AG09319 (cell line): ENCODE results near the gene TSPAN18.

ENCODE experiments used
- DNase-seq: peaks from one replicate; pipeline ENCODE4 v3.0.0-alpha.2; 2010; ENCODE audit warnings: low read depth; ENCODE audit errors: extremely low read depth
- TF ChIP-seq, protein P1 (sequence below): IDR thresholded peaks from 2 replicates; pipeline ENCODE4 v1.5.1; 2011; ENCODE audit warnings: low read depth, mild to moderate bottlenecking, inconsistent platforms, low read length, moderate library complexity

The TSPAN18 gene

DNA sequence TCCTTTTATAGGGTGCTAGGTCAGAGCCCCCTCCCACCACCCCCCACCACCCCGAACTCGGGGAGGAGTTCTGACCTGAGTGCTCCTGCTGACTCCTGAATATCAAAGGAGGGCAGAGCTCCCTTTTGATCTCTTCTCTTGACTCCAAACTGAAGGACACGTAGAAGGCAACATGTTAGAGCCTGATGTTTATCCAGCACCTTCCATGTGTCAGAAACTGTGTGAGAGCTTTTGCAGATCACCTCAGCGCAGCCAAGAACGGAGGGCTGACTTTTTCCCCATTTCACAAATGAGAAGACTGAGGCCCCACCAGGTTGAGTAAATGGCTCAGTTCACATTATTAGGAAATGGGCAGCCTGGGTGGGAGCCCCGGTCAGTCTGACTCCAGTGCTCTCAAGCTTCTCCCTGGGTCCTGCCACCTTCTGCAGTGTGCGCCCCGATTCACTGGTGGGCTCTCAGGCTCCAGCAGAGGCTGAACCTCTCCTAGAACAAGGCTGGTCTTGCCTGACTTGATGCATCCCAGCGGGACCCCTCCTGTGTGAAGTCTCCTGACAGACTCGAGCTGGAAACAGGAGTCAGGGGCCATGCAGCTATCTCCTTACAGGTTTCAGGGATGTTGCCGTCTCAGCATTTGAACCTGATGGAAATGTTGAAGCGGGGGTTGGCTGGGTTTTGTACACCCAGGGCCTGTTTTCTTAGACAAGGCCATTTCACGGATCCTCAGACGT lies 98.5 kb downstream of the TSPAN18 start:
- TF ChIP-seq, protein P1, sequence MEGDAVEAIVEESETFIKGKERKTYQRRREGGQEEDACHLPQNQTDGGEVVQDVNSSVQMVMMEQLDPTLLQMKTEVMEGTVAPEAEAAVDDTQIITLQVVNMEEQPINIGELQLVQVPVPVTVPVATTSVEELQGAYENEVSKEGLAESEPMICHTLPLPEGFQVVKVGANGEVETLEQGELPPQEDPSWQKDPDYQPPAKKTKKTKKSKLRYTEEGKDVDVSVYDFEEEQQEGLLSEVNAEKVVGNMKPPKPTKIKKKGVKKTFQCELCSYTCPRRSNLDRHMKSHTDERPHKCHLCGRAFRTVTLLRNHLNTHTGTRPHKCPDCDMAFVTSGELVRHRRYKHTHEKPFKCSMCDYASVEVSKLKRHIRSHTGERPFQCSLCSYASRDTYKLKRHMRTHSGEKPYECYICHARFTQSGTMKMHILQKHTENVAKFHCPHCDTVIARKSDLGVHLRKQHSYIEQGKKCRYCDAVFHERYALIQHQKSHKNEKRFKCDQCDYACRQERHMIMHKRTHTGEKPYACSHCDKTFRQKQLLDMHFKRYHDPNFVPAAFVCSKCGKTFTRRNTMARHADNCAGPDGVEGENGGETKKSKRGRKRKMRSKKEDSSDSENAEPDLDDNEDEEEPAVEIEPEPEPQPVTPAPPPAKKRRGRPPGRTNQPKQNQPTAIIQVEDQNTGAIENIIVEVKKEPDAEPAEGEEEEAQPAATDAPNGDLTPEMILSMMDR, result no peak
- no peak for DNase-seq

DNA sequence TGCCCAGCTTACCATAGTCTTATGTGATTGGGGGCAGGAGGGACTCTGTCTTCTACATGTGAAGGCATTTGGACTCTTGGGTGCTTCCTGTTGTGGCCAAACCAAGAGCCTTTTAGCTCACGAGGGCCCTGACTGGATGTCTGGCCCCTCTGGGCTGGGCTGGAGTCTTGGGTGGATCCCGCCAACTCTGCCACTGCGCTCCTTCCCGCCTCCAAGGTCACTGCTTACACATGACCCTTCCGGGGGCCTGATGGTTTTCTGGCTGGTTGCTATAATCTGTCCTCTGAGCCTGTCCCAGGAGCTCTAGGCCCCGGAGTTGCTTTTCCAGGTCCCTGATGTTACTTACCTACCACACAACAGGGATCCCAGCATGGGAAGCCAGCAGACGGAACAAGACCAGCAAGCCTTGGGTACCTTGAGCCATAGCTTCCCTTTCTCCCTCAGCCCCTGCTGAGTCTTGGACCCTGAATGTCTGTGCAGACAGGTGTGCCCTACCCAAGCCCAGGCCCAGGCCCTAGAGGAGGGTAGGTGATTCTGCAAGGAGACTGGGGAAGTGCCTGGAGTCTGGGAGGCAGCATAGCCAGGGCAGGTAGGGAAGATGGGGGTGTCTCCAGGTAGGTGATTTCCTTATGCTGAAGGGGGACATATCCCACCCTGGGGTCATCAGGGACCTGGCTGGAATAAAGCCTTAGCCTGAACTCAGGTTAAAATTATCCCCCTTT lies 100.3 kb downstream of the TSPAN18 start:
- TF ChIP-seq, protein P1, result no peak
- no peak for DNase-seq

DNA sequence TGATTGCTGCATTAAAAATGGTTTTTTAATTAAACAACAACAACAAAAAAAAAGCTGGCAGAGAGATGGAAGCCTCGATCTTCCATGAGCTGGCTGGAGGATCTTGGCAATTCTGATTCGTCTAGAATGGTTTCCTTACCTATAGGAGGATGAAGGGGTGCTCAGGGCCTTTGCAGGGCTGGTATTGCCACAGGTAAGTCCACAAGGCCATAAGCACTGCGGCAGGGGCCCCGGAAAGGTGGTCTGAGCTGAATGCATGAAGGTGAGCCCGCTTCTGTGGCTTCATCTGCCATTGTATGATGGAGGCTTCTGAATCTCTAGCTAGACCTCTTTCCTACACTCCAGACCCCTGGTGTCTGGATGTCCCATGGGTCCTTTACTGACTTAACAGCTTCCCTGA lies 101.5 kb downstream of the TSPAN18 start:
- TF ChIP-seq, protein P1, result no peak
- no peak for DNase-seq

DNA sequence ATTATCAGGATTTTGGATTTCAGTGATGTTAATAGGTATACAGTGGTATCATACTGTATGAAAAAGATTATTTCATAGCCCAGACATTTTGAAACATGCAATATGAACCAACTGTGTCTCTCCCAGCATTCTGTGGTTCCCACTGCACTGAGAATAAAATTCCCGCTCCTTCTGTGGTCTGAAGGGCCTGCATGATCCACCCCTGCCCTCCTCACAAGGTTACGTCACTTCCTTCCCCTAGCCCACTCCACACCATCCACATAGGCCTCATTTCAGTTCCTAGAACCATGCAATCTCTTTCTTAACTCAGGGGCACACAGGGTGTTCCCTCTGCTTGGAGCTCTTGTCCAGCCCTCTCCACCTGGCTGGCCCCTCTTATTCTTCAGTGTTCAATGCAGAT lies 103.1 kb downstream of the TSPAN18 start:
- DNase-seq, result no peak
- TF ChIP-seq, protein P1, result no peak

DNA sequence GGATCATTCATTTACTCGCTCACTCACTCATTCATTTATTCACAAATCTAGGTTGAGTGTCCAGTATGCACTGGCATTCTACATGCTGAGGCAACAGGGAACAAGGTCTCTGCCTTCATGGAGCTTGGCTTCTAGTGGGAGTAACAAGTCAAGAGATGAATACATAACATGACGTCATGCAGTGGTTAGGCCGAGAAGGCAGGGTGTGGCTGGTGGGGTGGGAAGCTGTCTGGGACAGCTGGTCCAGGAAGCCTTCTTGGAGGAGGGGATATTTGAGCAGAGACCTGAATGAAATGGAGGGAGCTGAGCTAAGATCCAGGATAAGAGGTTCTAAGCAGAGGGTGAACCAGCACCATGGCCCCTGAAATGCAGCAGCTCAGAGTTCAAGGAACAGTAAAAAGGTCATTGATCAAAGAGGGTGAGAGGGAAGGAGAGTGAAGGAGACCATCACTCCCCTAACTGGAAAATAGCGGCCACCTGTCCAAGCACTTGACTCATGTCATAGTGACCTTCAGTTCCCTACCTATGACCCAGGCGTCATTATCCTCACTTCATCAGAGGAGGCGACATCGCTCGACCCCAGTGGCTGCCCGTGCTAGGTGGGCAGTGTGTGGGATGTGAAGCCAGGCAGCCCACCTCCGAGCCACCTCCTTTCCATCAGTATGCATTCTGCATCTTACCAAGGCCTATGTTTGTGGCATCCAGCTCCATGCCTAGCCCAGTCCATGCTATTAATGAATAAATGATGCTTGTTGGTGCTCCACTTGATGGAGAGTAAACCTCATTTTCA lies 105.0 kb downstream of the TSPAN18 start:
- TF ChIP-seq, protein P1, result no peak
- DNase-seq, result no peak

DNA sequence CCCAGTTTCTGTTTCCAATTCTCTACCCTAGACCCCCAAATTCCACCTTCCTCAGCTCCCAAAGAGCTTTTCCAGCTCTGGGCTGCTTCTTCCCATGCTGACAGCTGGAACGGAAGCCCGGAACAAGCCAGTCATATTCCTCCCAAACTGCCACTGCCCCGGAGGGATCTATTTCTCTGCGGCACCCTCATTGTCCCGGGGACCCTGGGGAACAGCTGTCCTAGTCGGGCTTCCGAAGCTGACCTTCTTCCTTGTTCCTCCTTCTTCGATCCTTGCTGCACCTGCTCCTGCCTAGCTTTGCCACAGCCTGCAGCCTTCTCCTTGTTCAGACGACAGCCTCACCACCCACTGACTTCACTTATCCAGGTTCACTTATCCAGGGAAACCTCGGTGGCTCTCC lies 105.7 kb downstream of the TSPAN18 start:
- DNase-seq, result no peak
- TF ChIP-seq, protein P1, result no peak
